Left cardiac atrium (tissue), 4 donors: ENCODE measurements around the gene TTBK1. TPM values are rescaled to one million over a fixed set of nuclear protein-coding genes. Genes with fewer than 3 reads are reported as not detected.

Experiments used
- ATAC-seq, 2 donors: fragments of 200-7000 bp; cut with Tn5 transposase; one replicate each; pipeline ENCODE4 v1.9.1; 2020; ENCODE audit warnings: mild to moderate bottlenecking in 2 of 2, moderate library complexity in 2 of 2
- DNase-seq: peaks from one replicate; pipeline ENCODE4 v3.0.0-alpha.2; 2020
- intact Hi-C, 2 donors: fragments of 100-400 bp; cut with DNase I; formaldehyde crosslinking; loops; one replicate each; pipeline versions ENCODE4 v1.14.1 to v1.15.1; 2022 to 2023
- long read RNA-seq: library from polyadenylated mRNA; unstranded; transcript quantifications from one replicate; pipeline ENCODE4 v2.0.0, GENCODE V29; 2021
- total RNA-seq, 2 donors: library from RNA; stranded (reverse); fragmentation: NEBNext Ultra II Directional; extraction: Animal tissue kit (Norgen Biotek cat#: 25700); gene quantifications; one replicate each; pipeline ENCODE4 v1.2.1, GENCODE V29; 2021
- donor health status: DM: no; HTN: yes; CAD: no.
- donor health status: DM: no; HTN: yes; CAD: no; lungs with severe emphysema.
- donor health status: DM: yes; HTN: yes; CAD: no.
- donor health status: Dilated cardiomyopathy.

The TTBK1 gene
- total RNA-seq: under 1 TPM; 0.13 to 0.24 TPM
- long read RNA-seq, partial matches to known transcripts: 1 of 2 reads
- long read RNA-seq, other reads (novel, unspliced or antisense): 1 of 2 reads

- intact Hi-C loops: no loop called here
- no peak for ATAC-seq
- no peak for DNase-seq
Measured at GRCh38 chr6:43242908-43243663, at the start of gene TTBK1. TTBK1 (plus strand) TSS chr6:43243481; CDS start chr6:43246661, 3,180 bp downstream.

- ATAC-seq (no peak), DNase-seq (no peak)
- intact Hi-C loops: no loop called here
Measured at GRCh38 chr6:43193929-43194328, 49.4 kb upstream of the TTBK1 start.

DNA sequence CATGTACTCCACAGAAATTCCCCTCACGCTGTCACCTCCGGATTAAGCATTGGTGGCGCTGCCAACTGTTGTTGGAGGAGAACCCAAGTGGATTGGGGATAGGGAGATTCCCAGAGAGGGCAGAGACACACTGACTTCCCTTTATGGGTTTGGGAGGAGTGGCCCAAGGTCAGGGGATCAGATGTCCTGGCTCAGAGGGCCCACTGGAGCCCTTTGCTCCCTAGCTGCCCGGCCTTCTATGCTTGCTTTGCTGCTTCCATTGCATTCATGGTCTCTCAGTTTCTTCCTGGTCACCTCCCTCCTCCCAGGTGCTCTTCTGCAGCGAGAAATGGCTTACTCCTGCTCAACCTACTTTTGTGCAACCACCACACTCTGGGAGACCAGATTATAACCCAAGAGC lies 46.9 kb upstream of the TTBK1 start:
- no peak for DNase-seq
- ATAC-seq: no peak
- intact Hi-C loops: no loop called here

GRCh38 chr6:43199912-43200311 lies 43.4 kb upstream of the TTBK1 start:
- ATAC-seq (no peak), DNase-seq (no peak)
- intact Hi-C loops: no loop called here

DNA sequence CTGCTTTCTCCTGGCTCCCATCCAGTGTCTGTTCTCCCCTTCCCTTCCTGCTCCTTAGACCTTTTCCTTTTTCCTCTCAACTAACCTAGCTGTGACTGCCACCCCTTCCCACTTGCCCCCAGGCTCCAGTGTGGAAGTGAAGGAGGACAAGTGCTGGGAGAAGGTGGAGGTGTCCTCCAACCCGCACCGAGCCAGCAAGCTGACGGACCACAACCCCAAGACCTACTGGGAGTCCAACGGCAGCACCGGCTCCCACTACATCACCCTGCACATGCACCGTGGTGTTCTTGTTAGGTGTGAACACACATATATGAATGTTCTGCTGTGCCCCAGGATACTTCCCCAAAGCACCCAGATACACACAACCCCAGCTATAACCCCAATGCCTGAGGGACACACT lies 42.7 kb upstream of the TTBK1 start:
- ATAC-seq: no peak
- intact Hi-C loops: no loop called here
- no peak for DNase-seq

GRCh38 chr6:43202451-43202850 lies 40.8 kb upstream of the TTBK1 start:
- intact Hi-C loops: no loop called here
- no peak for ATAC-seq
- DNase-seq: no peak

GRCh38 chr6:43203029-43203717 lies 40.1 kb upstream of the TTBK1 start:
- intact Hi-C loops: no loop called here
- ATAC-seq (no peak), DNase-seq (no peak)

DNA sequence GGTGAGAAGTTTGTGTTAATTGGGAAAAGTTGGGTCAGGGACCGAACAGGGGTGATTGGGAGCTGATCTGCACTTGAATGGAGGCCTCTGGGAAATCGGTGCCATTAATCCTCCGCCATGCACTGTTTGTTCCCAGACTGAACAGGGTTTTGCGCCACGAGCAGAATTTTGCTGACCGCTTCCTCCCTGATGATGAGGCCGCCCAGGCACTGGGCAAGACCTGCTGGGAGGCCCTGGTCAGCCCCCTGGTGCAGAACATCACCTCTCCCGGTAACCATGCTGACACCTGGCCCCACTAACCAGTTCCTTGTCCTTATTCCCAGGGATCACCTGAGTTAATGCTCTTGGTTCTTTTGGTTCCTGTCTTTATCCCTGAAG lies 39.6 kb upstream of the TTBK1 start:
- DNase-seq (no peak), ATAC-seq (no peak)
- intact Hi-C loops: no loop called here

DNA sequence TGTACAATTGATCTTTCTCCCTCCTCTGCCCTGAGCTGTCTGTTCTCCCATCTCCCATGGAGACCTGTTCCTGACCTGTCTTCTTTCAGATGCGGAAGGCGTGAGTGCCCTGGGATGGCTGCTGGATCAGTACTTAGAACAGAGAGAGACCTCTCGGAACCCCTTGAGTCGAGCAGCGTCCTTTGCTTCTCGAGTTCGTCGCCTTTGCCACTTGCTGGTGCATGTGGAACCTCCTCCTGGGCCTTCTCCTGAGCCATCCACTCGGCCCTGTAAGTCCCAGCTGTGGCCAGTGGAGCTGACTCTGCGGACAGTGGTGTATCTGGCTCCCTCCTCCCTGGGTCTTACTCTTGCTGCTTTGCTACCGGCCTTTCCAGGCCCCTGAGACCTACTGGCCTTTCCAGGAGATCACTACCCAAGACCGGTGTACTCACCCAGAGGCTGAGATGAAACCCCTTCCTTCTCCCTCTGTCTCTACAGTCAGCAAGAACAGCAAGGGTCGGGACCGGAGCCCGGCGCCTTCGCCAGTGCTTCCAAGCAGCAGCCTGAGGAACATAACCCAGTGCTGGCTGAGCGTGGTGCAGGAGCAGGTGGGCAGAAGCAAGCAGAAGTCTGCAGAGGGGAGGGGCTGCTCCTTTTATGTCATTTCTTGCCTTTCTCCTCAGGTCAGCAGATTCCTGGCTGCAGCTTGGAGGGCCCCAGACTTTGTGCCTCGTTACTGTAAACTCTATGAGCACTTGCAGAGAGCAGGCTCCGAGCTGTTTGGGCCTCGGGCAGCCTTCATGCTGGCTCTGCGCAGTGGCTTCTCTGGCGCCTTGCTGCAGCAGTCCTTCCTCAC lies 38.8 kb upstream of the TTBK1 start:
- DNase-seq (no peak), ATAC-seq (no peak)
- intact Hi-C loops: no loop called here

- DNase-seq (no peak), ATAC-seq (peak in 1 of 2 donors; percentile 15)
- intact Hi-C loops: no loop called here
Measured at GRCh38 chr6:43205849-43206248, 37.4 kb upstream of the TTBK1 start.

GRCh38 chr6:43207286-43207685 lies 36.0 kb upstream of the TTBK1 start:
- ATAC-seq (no peak), DNase-seq (no peak)
- intact Hi-C loops: no loop called here

DNA sequence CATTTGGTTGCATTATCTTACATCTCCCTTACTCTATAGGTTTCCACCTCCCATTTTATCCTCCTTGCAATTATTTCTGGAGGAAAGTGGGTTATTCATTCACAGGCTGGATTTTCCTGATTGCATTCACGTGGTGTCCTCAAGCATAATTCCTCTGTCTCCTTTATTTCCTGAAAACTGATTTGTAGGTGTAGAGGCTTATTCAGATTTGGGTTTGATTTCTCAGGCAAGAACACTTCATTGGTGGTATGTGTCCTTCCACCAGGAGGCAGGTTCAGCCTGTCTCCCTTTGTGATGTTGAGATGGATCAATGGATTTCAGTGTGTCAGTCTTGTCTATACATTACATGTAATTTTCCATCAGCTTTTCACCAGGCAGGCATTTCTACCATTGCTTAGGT lies 31.3 kb upstream of the TTBK1 start:
- DNase-seq (no peak), ATAC-seq (no peak)
- intact Hi-C loops: no loop called here

DNA sequence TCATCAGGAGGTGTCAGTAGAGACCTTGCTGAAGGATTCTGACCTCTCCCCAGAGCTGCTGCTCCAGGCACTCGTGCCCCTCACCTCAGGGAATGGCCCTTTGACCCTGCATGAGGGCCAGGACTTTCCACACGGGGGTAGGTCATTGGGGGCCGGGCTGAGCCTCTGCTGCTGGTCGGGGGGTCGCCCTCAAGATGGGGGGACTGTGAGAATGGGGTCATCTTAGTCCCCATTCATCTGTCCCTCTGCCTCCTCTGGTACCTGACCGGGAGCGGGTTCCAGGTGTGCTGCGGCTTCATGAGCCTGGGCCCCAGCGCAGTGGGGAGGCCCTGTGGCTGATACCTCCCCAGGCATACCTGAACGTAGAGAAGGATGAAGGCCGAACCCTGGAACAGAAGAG lies 29.9 kb upstream of the TTBK1 start:
- intact Hi-C loops: no loop called here
- ATAC-seq: no peak
- no peak for DNase-seq

GRCh38 chr6:43215066-43215465 lies 28.2 kb upstream of the TTBK1 start:
- ATAC-seq (no peak), DNase-seq (no peak)
- intact Hi-C loops: no loop called here

- DNase-seq (no peak), ATAC-seq (no peak)
- intact Hi-C loops: no loop called here
Measured at GRCh38 chr6:43216200-43216599, 27.1 kb upstream of the TTBK1 start.

GRCh38 chr6:43217351-43217750 lies 25.9 kb upstream of the TTBK1 start:
- DNase-seq: no peak
- intact Hi-C loops: no loop called here
- no peak for ATAC-seq

GRCh38 chr6:43219119-43219518 lies 24.2 kb upstream of the TTBK1 start:
- intact Hi-C loops: no loop called here
- DNase-seq (no peak), ATAC-seq (no peak)

- intact Hi-C loops: no loop called here
- ATAC-seq (no peak), DNase-seq (no peak)
Measured at GRCh38 chr6:43219814-43220213, 23.5 kb upstream of the TTBK1 start.

DNA sequence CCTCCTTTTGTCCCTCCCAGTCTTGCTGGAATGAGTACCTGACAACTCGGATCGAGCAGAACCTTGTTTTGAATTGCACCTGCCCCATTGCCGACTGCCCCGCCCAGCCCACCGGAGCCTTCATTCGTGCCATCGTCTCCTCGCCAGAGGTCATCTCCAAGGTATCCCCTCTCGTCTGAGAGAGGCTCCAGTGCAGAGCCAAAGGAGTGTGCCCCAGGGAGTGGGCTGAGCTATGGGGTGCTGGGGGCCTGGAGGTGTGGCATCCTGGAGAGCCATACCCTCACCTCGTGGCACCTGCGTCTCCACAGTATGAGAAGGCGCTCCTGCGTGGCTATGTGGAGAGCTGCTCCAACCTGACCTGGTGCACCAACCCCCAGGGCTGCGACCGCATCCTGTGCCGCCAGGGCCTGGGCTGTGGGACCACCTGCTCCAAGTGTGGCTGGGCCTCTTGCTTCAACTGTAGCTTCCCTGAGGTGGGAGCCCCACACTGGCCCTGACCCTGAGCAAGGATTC lies 22.8 kb upstream of the TTBK1 start:
- intact Hi-C loops: no loop called here
- ATAC-seq (no peak), DNase-seq (no peak)
